ENCODE measurements around the gene TBC1D17.
A peak's percentile ranks its signal among the peaks of the same experiment; 100 is the strongest.
"Not testable (repeated sequence)": the region's sequence is repeated elsewhere in the genome, so short reads cannot be mapped to it uniquely, and the experiment has no call there.

Gene TBC1D17

GRCh38 chr19:49923055-49924003 lies 45.8 kb downstream of the TBC1D17 start:
- no peak overlapping the region for H3K4me3 ChIP-seq (ENCODE audit: low read depth, low read length)
- TF ChIP-seq CTCF (conservative IDR thresholded peaks at IDR 0.05; ENCODE audit: low read depth, low read length), result no peak
- no peak for DNase-seq (ENCODE audit: low read depth)

- no peak overlapping the region for H3K4me3 ChIP-seq (ENCODE audit: low read depth, low read length)
- no peak for DNase-seq (ENCODE audit: low read depth)
- no peak for TF ChIP-seq CTCF (conservative IDR thresholded peaks at IDR 0.05; ENCODE audit: low read depth, low read length)
Observed at GRCh38 chr19:49924004-49924880, 46.7 kb downstream of the TBC1D17 start.

- not testable (repeated sequence) for DNase-seq (ENCODE audit: low read depth); H3K4me3 ChIP-seq (ENCODE audit: low read depth, low read length)
Observed at GRCh38 chr19:49924881-49925210, 47.3 kb downstream of the TBC1D17 start.

- H3K4me3 ChIP-seq (ENCODE audit: low read depth, low read length), result no peak overlapping the region
- DNase-seq (ENCODE audit: low read depth), result no peak
- no peak for TF ChIP-seq CTCF (conservative IDR thresholded peaks at IDR 0.05; ENCODE audit: low read depth, low read length)
Observed at GRCh38 chr19:49925486-49925885, 48.0 kb downstream of the TBC1D17 start.

GRCh38 chr19:49926515-49926914 lies 49.0 kb downstream of the TBC1D17 start:
- TF ChIP-seq CTCF (conservative IDR thresholded peaks at IDR 0.05; ENCODE audit: low read depth, low read length), result no peak
- H3K4me3 ChIP-seq (ENCODE audit: low read depth, low read length), result no peak overlapping the region
- no peak for DNase-seq (ENCODE audit: low read depth)

- TF ChIP-seq CTCF (conservative IDR thresholded peaks at IDR 0.05; ENCODE audit: low read depth, low read length), result no peak
- no peak overlapping the region for H3K4me3 ChIP-seq (ENCODE audit: low read depth, low read length)
- DNase-seq (ENCODE audit: low read depth), result no peak
Observed at GRCh38 chr19:49927526-49928264, 50.2 kb downstream of the TBC1D17 start.

GRCh38 chr19:49929121-49929610 lies 51.7 kb downstream of the TBC1D17 start, which contains the start of the genes ATF5 and NUP62:
TSS of gene ATF5 (plus strand) at chr19:49929205. CDS start at chr19:49930851, 1,646 bp downstream.
TSS of gene NUP62 (minus strand) at chr19:49929504. CDS start at chr19:49909807, 19,697 bp downstream.
- no peak for TF ChIP-seq CTCF (conservative IDR thresholded peaks at IDR 0.05; ENCODE audit: low read depth, low read length)
- H3K4me3 ChIP-seq (ENCODE audit: low read depth, low read length), result peak within 1 kb of the TSS; percentile 98
- peak; percentile 82 for DNase-seq (ENCODE audit: low read depth)
